Endometrial microvascular endothelial cells (primary cell): ENCODE measurements around the gene FTO. TPM values are rescaled to one million over a fixed set of nuclear protein-coding genes. Genes with fewer than 3 reads are reported as not detected.

ENCODE experiments used
- in situ Hi-C: cut with HindIII; loops from 2 replicates; pipeline ENCODE4 v1.10.0; 2017; ENCODE audit warnings: low sequenced_read_pairs, low pct_unique_long_range_greater_than_20kb; ENCODE audit errors: inconsistent ontology term
- total RNA-seq: library from RNA; depleted of rRNA; stranded (reverse); fragments of >200 nt; gene quantifications from one replicate; pipeline ENCODE4 v1.2.3, GENCODE V29; 2015; ENCODE audit errors: inconsistent ontology term

FTO gene
- total RNA-seq, 1 donor from 2014 or later = 128 TPM

DNA sequence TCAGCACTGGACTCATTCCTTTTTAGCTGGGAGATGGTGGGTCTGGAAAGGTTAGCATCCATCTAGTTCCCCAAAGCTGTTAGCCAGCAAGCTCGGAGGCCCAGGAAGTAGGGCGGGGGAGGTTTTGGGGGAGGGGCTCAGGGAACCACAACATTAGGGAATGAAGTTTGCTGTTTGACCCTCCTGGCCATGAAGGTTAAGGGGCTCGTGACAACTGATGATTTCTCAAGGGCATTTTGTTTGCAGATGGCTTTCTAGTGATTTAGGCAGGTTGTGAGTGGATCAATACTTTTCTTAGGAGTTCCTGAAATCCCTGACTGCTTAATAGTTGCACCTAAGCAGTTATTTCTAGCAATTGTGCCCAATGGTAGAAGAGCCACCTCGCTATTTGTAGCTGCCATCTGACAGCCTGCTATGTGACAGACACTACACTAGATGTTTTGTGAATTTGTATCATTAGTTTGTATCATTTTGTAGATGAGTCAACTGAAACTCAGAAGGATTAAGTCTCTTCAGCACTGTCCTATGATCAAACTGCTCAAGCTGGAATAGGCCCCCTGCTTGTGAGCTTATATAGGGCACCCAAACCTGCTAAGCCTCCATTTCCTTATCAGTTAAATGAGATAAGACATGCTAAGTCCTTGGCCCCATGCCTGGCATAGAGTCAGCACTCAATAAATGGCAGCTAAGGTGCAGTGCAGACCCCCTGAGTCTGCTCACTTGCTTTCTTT, 436.3 kb downstream of the FTO start:
- in situ Hi-C loops = no loop called here

- in situ Hi-C loops = no loop called here
These were observed 436.8 kb downstream of the FTO start for GRCh38 chr16:54140788-54141136.

DNA sequence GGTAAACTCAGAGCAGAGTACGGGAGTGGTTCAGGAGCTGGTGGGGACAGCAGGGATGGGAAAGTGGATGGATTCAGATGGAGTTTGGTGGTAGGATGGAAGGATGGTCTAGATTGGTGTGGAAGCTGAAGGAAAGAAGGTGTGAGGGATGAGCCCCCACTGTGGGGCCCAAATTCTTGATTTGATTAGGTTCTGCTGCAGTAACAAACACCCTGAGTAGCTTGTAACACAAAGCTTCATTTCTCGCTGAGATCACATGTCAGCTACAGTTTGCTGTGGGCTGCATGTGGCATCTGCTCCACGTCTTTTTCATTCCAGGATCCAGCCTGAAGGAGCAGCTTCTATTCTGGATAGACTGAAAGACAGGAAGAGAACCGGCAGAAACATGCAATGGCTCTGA, 438.8 kb downstream of the FTO start:
- in situ Hi-C loops = no loop called here

- in situ Hi-C loops = no loop called here
These were observed 439.5 kb downstream of the FTO start for GRCh38 chr16:54143410-54143809.

GRCh38 chr16:54143934-54144571, 440.1 kb downstream of the FTO start:
- in situ Hi-C loops = no loop called here

GRCh38 chr16:54144572-54144947, 440.6 kb downstream of the FTO start:
- in situ Hi-C loops = no loop called here

DNA sequence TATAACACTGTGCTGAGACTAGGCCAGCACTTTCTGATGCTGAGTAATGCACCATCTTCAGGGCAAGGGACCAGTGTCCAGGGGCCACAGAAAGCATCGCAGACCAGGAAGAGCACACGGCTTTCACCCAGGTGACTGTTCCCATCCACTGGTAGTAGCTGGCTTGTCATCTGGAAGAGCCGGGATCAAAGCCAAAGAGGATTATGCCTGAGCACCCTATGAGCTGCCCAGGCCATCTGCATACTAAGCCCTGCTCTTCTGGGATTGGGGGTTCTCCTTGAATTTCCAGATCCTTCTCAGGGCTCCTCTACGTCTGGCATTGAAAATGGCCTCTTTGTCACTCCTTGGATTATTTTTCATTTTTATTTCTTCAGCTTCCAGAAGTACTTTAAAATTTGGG, 441.9 kb downstream of the FTO start:
- in situ Hi-C loops = no loop called here

DNA sequence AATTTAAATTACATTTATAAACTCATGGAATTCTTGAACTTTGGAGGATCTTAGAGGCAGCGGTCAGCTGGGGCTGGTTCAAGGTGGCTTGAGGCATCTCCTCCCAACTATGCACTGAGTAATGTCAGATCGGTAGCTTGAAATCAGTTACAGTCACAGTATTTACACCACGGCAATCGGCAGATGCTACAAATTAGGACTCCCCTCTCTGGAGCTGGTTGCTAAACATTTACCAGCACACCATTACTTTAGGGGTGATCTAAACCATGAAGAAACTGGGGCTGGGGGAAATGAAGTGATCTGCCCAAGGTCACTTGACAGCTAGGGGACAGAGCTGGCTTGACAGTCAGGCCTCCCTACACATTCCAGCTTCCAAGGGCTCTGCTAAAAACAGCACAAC, 445.0 kb downstream of the FTO start:
- in situ Hi-C loops = no loop called here

- in situ Hi-C loops = no loop called here
These were observed 446.9 kb downstream of the FTO start for GRCh38 chr16:54150861-54151260.

DNA sequence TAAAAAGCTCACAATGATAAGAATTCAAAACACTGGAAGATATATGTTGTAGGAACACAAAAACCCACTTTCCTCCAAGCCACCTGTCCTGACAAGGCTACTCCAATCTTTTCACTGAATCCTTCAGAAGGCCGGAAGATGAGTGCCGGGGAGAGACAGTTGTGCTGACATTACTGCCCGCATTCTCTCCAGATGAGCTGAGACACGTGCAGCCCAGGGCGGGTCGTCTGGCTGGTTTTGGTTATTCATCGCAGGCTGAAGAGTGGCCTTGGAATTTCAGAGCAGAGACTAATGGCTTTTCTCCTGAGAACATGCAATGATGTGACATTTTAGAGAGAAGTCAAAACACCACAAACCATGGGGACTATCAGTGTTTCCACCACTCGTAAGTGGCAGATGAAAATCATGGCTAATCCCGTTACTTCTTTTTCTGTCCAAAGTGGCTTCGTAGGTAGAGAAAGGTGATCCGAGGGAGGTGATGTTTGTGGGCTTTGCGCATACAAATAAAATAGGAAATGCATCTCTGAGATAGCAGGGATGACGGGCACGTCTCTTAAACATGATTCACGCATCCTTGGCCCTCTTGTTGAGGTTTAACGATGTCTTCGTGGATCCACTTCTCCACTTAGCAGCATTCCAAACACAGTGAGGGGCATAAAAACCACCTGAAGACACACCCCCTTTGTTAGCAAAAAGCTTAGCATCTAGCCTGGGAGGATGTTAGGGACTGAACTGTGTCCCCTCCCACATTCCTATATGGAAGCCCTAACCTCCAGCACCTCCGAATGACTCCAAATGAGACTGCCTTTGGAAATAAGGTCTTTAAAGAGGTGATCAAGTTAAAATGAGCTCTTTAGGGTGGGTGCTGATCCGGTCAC, 448.6 kb downstream of the FTO start:
- in situ Hi-C loops = no loop called here

DNA sequence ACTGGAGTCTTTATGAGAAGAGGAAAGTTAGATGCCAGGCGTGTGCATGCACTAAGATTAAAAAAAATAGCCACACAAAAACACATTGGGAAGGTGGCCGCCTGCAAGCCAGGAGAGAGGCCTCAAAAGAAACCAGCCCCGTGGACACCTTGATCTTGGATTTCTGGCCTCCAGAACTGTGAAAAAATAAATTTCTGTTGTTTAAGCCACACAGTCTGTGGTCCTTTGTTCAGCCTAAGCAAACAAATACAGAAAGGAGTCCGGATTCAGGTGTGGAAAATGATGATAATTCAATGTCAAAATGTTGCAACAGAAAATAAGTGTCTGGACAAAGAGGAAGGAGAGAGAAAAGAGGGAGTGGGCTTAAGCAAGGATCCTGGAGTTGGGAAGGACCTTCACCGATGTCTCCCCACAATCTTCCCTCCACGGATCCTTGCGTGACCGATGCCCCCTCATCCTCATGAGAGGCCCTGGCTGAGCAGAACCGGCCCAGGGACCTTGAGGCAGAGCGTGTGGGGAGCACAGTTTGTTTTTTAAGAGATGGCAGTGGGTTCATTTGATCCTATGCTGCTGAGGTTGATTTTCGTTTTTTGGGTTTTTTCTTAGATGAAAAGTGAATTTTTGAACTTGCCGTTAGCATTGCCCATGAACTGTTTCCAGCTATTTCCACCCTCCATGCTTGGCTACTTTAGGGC, 449.4 kb downstream of the FTO start:
- in situ Hi-C loops = no loop called here

- in situ Hi-C loops = no loop called here
These were observed 452.4 kb downstream of the FTO start for GRCh38 chr16:54156349-54156748.

GRCh38 chr16:54158986-54159385, 455.0 kb downstream of the FTO start:
- in situ Hi-C loops = no loop called here

- in situ Hi-C loops = no loop called here
These were observed 455.6 kb downstream of the FTO start for GRCh38 chr16:54159490-54160080.

- in situ Hi-C loops = no loop called here
These were observed 456.4 kb downstream of the FTO start for GRCh38 chr16:54160252-54160860.

DNA sequence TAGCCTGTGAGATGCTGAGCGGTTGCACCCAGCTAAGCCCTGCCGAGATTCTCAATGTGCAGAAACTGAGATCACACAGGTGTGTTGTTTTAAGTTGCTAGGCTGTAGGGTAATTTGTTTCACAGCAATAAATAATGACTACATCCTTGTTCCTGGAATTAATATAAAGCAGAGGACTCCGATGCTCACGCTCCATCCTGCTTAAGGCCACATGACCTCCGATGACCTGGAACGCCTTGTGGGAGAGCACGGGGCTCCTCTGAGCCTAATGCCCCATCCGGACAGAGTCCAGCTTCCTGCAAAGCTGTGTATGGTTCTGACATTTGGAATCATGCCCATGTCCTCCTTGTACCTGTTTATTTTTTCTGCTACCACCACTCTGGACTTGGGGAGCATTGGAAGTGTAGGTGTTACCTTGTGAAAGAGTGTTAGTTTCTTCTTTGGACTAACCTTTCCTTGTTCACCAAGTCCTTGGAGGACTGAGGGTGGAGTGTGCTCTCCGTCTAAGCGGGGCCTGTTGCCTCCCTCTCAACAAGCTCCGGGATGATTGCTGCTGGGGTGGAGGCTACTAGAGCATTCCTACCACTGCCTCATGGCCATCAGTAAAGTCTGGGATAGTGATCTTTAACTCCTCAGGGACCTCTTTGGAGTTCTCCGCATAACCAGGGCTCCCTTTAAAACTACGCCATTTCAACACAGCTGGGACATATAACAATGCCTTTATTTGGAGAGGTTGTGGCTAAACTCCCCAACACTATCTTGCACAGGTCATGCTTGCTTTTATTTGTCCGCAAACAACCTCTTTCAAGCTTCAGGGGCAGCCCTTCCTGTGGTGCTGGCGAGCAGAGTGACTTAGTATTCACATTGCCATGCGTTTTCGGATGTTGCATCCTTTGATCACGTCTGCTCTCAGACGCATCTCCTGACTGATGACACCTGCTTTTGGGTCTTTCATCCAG, 457.3 kb downstream of the FTO start:
- in situ Hi-C loops = no loop called here

DNA sequence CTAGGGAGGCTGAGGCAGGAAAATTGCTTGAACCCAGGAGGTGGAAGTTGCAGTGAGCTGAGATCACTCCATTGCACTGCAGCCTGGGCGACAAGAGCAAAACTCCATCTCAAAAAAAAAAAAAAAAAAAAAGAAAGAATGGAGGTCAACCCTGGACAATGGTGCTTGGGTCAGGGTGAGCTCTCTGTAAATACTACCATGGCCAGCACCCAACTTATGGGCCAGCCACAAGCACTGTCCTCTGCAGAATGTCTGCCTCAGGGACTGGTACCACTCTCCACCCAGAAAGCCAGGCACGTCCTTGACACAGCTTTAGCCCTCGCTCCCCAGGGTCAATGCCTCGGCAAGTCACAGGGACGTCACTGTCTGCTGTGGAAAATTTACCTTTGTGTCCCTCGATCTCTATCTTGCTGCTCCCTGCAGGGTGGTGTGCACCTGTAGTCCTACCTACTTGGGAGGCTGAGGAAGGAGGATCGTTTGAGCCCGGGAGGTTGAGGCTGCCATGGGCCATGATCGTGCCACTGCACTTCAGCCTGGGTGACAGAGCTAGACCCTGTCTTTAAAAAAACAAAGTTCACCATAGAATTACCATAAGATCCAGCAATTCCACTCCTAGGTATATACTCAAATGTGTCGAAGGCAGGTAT, 459.4 kb downstream of the FTO start:
- in situ Hi-C loops = no loop called here
